Measurements from ENCODE around the gene PDE6A.

- TF ChIP-seq, protein P1, sequence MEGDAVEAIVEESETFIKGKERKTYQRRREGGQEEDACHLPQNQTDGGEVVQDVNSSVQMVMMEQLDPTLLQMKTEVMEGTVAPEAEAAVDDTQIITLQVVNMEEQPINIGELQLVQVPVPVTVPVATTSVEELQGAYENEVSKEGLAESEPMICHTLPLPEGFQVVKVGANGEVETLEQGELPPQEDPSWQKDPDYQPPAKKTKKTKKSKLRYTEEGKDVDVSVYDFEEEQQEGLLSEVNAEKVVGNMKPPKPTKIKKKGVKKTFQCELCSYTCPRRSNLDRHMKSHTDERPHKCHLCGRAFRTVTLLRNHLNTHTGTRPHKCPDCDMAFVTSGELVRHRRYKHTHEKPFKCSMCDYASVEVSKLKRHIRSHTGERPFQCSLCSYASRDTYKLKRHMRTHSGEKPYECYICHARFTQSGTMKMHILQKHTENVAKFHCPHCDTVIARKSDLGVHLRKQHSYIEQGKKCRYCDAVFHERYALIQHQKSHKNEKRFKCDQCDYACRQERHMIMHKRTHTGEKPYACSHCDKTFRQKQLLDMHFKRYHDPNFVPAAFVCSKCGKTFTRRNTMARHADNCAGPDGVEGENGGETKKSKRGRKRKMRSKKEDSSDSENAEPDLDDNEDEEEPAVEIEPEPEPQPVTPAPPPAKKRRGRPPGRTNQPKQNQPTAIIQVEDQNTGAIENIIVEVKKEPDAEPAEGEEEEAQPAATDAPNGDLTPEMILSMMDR (IDR thresholded peaks at IDR 0.05), result no peak
- TF ChIP-seq POLR2A (IDR thresholded peaks at IDR 0.05), result no peak
These were observed 57.7 kb downstream of the PDE6A start for GRCh38 chr5:149886692-149887470.

Data from tibial nerve (tissue), 3 donors.